GM12878 (cell line): ENCODE measurements around the gene PTPRM. TPM values are rescaled to one million over a fixed set of nuclear protein-coding genes. Genes with fewer than 3 reads are reported as not detected.

Experiments
- ATAC-seq: fragments of 200-7000 bp; cut with Tn5 transposase; 3 replicates; pipeline ENCODE4 v1.9.1; 2020; ENCODE audit warnings: mild to moderate bottlenecking, moderate library complexity
- BruUV-seq: library from RNA; stranded (reverse); fragments of 400-500 nt; replicated peaks from 2 replicates; lab custom pipeline; 2021; lab: Mats Ljungman, UMichigan
- CTCF ChIA-PET: fragments of 300-600 bp; sonication (Branson Sonifier 250); formaldehyde crosslinking; extraction: SDS; loops from one replicate; lab custom pipeline; 2021; ENCODE audit warnings: inconsistent platforms; lab: Yijun Ruan, JAX
- POLR2A ChIA-PET: fragments of 350-600 bp; formaldehyde crosslinking; extraction: SDS; loops from one replicate; lab custom pipeline; 2021; ENCODE audit warnings: inconsistent platforms; lab: Charles Lee
- RAD21 ChIA-PET: fragments of 300-600 bp; sonication (Branson Sonifier 250); formaldehyde crosslinking; loops from one replicate; lab custom pipeline; 2023; ENCODE audit warnings: antibody characterized with exemption; ENCODE audit not compliant: unreplicated experiment; lab: Charles Lee
- SMC1A ChIA-PET: fragments of 300-600 bp; sonication (Branson Sonifier 250); formaldehyde crosslinking; loops from one replicate; lab custom pipeline; 2023; ENCODE audit not compliant: unreplicated experiment, uncharacterized antibody; lab: Charles Lee
- DNase-seq: peaks from one replicate; pipeline ENCODE4 v3.0.0-alpha.2; 2011; ENCODE audit warnings: low read depth, low spot score
- FAIRE-seq: peaks from 3 replicates; lab custom pipeline; 2011; peaks lifted over from hg19 to GRCh38; lab: Jason Lieb, UNC
- H2AFZ ChIP-seq: 2 replicates; pipeline ENCODE4 v1.6.0; 2011; ENCODE audit warnings: low read depth, low read length, control low read depth; ENCODE audit not compliant: control insufficient read depth
- H3K27ac ChIP-seq: 2 replicates; pipeline ENCODE4 v1.5.1; 2011; ENCODE audit warnings: control low read depth; ENCODE audit not compliant: control insufficient read depth, insufficient read depth
- H3K27me3 ChIP-seq, 2 experiments: replicated peaks in 1 of 2; 2 replicates each; pipeline versions ENCODE4 v1.6.0 to v1.6.1; 2011; ENCODE audit warnings: low read length in 1 of 2; ENCODE audit not compliant: control insufficient read depth in 2 of 2, insufficient read depth in 2 of 2
- H3K36me3 ChIP-seq, 2 experiments: 2 replicates each; pipeline ENCODE4 v1.5.1; 2011; ENCODE audit warnings: low read length in 1 of 2; ENCODE audit not compliant: control insufficient read depth in 2 of 2, insufficient read depth in 2 of 2
- H3K4me1 ChIP-seq: 2 replicates; pipeline ENCODE4 v1.6.1; 2011; ENCODE audit warnings: mild to moderate bottlenecking, low read length, moderate library complexity, mixed read lengths; ENCODE audit not compliant: control insufficient read depth, insufficient read depth
- H3K4me2 ChIP-seq: 2 replicates; pipeline ENCODE4 v1.6.0; 2011; ENCODE audit warnings: control low read depth; ENCODE audit not compliant: control insufficient read depth, insufficient read depth
- H3K4me3 ChIP-seq: fragments of 200-600 bp; sonication (generic); 2 replicates; pipeline ENCODE4 v1.5.1; 2016
- H3K79me2 ChIP-seq: 2 replicates; pipeline ENCODE4 v1.6.0; 2011; ENCODE audit warnings: low read length; ENCODE audit not compliant: control insufficient read depth, insufficient read depth
- H3K9ac ChIP-seq: 2 replicates; pipeline ENCODE4 v1.8.0; 2011; ENCODE audit warnings: low read length, control low read depth, mixed read lengths; ENCODE audit not compliant: control insufficient read depth, insufficient read depth
- H3K9me3 ChIP-seq: replicated peaks from 3 replicates; pipeline ENCODE4 v1.5.1; 2011; ENCODE audit warnings: mild to moderate bottlenecking, low read length; ENCODE audit not compliant: control insufficient read depth, insufficient read depth
- H4K20me1 ChIP-seq: 2 replicates; pipeline ENCODE4 v1.6.0; 2011; ENCODE audit not compliant: control insufficient read depth, insufficient read depth
- BMI1 ChIP-seq: fragments of 450-650 bp; IDR thresholded peaks from 2 replicates; pipeline ENCODE4 v1.6.1; 2016; ENCODE audit warnings: mild to moderate bottlenecking, moderate library complexity, borderline replicate concordance
- CTCF ChIP-seq, 3 experiments: IDR thresholded peaks in 2 of 3; conservative IDR thresholded peaks in 1 of 3; 2 replicates each; pipeline ENCODE4 v1.5.1; 2011; ENCODE audit warnings: low read depth in 3 of 3, low read length in 3 of 3, mild to moderate bottlenecking in 3 of 3, control low read depth in 2 of 3, moderate library complexity in 2 of 3, inconsistent platforms in 1 of 3, mixed read lengths in 1 of 3; ENCODE audit not compliant: control insufficient read depth in 2 of 3, insufficient read depth in 1 of 3; ENCODE audit errors: extremely low read depth in 1 of 3
- E2F8 ChIP-seq: fragments of 450-650 bp; IDR thresholded peaks from 2 replicates; pipeline ENCODE4 v1.6.1; 2018; ENCODE audit warnings: mild to moderate bottlenecking, low read depth, moderate library complexity; ENCODE audit not compliant: partially characterized antibody
- FOXK2 ChIP-seq: fragments of 450-650 bp; IDR thresholded peaks from 2 replicates; pipeline ENCODE4 v1.6.1; 2017; ENCODE audit warnings: mild to moderate bottlenecking, moderate library complexity
- PBX3 ChIP-seq: IDR thresholded peaks from 2 replicates; pipeline ENCODE4 v1.6.1; 2011; ENCODE audit warnings: mild to moderate bottlenecking, low read depth, low read length, moderate library complexity; ENCODE audit not compliant: insufficient replicate concordance
- ZNF592 ChIP-seq: fragments of 450-650 bp; IDR thresholded peaks from 2 replicates; pipeline ENCODE4 v1.6.1; 2017; ENCODE audit warnings: mild to moderate bottlenecking, moderate library complexity
- ZZZ3 ChIP-seq: IDR thresholded peaks from 2 replicates; pipeline ENCODE4 v1.6.1; 2011; ENCODE audit warnings: low read depth; ENCODE audit not compliant: control insufficient read depth, insufficient read length
- WGBS: methylation state at CpG from one replicate; pipeline ENCODE4 v1.1.6; 2016; ENCODE audit warnings: low lambda C conversion rate; ENCODE audit not compliant: insufficient replicate concordance, insufficient coverage; ENCODE audit errors: missing lambda C conversion rate; 5-methylcytosine and 5-hydroxymethylcytosine counted together
- in situ Hi-C: fragments of 300-500 bp; cut with MboI; formaldehyde crosslinking; loops from 9 replicates; pipeline ENCODE4 v1.14.3; 2018; ENCODE audit warnings: mixed read lengths
- intact Hi-C: fragments of 100-400 bp; cut with micrococcal nuclease; formaldehyde crosslinking; loops from one replicate; pipeline ENCODE4 v1.14.2; 2022; ENCODE audit not compliant: unreplicated experiment
- polyA plus RNA-seq, 11 experiments: library from polyadenylated mRNA; depleted of rRNA in 4 of 11; unstranded in 6 of 11; stranded (reverse) in 5 of 11; fragments of >200 nt; fragmentation: Nextera tagmentation in 4 of 11; fragmentation: Illumina TruSeq in 1 of 11; extraction: Ambion mirVana in 4 of 11; extraction: Trizol in 1 of 11; gene quantifications; 1 replicate in 1 of 11; 2 replicates in 10 of 11; pipeline versions ENCODE4 v1.2.1 to v1.2.3, GENCODE V29; 2011 to 2016; ENCODE audit warnings: inconsistent platforms in 2 of 11, missing spikeins in 2 of 11, low read depth in 1 of 11
- total RNA-seq, 4 experiments: library from RNA; depleted of rRNA in 3 of 4; stranded (reverse); fragments of >200 nt in 3 of 4; fragmentation: Illumina TruSeq in 1 of 4; extraction: Trizol in 1 of 4; gene quantifications; 2 replicates each; pipeline versions ENCODE4 v1.2.1 to v1.2.3, GENCODE V29; 2013 to 2021

Gene PTPRM
- total and polyA plus RNA-seq, 10 of the 15 experiments (the other 5 are each of a cell fraction or from before 2014, with no cell fraction given) = 0.07 to 22.6 (median 0.60) TPM

- TF ChIP-seq ZNF592 = no peak
- TF ChIP-seq FOXK2 = no peak
- TF ChIP-seq PBX3 = no peak
- TF ChIP-seq ZZZ3 = no peak
Observed at GRCh38 chr18:8435376-8435775, 868.3 kb downstream of the PTPRM start (continued).

GRCh38 chr18:8439055-8439454 is 871.9 kb downstream of the PTPRM start:
- Histone ChIP-seq H3K36me3 (no peaks in the 10 kb centered on the region), H2AFZ (no peak overlapping the region), H3K4me3 (no peak overlapping the region), H3K27ac (no peak overlapping the region), H3K79me2 (no peaks in the 10 kb centered on the region), H4K20me1 (no peaks in the 10 kb centered on the region), H3K9me3 (no peaks in the 10 kb centered on the region), H3K9ac (no peak overlapping the region), H3K27me3 (no peaks in the 10 kb centered on the region; a peak in 1 of 4 replicates), H3K4me1 (no peaks in the 10 kb centered on the region), H3K4me2 (no peak overlapping the region)
- CTCF ChIA-PET = interaction anchor here (0.5 kb wide), 1 partner anchor 53 kb away, joined by 3 read pairs; no protein-coding TSS in a partner anchor
- intact Hi-C loops = no loop called here
- DNase-seq (no peak), ATAC-seq (no peak), FAIRE-seq (no peak)
- RAD21 ChIA-PET = no interaction called here
- 29% methylated on average over 5 of the region's 5 CpGs for WGBS
- SMC1A ChIA-PET = no interaction called here
- in situ Hi-C loops = no loop called here
- POLR2A ChIA-PET = no interaction called here
- no TSS peak for BruUV-seq
- TF ChIP-seq CTCF (IDR thresholded peaks at IDR 0.05 in 2 of 3, conservative IDR thresholded peaks at IDR 0.05 in 1 of 3; ENCODE audit: control insufficient read depth in 2 of 3, extremely low read depth in 1 of 3, insufficient read depth in 1 of 3, low read depth in 3 of 3, low read length in 3 of 3) = no peak
- TF ChIP-seq E2F8 = no peak
- TF ChIP-seq BMI1 = no peak
